ENCODE data around the gene CACNA1C. TPM values are rescaled to one million over a fixed set of nuclear protein-coding genes. Genes with fewer than 3 reads are reported as not detected.
"Not testable (repeated sequence)": the region's sequence is repeated elsewhere in the genome, so short reads cannot be mapped to it uniquely, and the experiment has no call there.

The CACNA1C gene
- total and polyA plus RNA-seq, 2 donors (not counting 1 experiment from before 2014, with no cell fraction given): 0.01 to 0.02 TPM

DNA sequence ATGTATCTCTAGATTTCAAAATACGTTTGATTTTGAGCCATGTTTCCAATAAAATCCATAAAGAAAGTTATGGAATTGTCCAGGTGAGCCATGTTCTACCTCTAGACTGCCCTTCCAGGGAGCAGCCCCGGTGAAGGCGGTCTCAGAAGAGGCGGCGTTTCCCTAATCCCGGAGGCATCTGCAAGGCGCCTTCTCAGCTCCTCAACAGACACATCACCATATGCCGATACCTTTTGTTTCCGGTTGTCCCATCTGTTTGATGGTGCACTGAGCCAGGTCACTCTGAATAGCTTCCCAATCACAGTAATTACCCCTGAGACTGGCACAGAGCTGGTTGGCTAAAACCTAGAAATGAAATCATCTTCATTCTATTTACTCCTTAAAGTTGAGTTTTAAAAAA lies 436.5 kb downstream of the CACNA1C start:
- 98% methylated on average over 8 of the region's 9 CpGs for WGBS (ENCODE audit: insufficient coverage)
- Histone ChIP-seq H2AFZ (ENCODE audit: insufficient read depth, low read depth, low read length, poor library complexity, severe bottlenecking) (no peak overlapping the region), H3K9me3 (ENCODE audit: control extremely low read depth in 1 of 3, control insufficient read depth in 2 of 3, insufficient read depth in 1 of 3, low read length in 2 of 3) (no peaks in the 10 kb centered on the region), H3K4me2 (replicated peaks; ENCODE audit: low read depth, low read length, poor library complexity, severe bottlenecking) (no peak overlapping the region), H3K27me3 (replicated peaks in 1 of 4; ENCODE audit: control extremely low read depth in 1 of 4, control insufficient read depth in 3 of 4, insufficient read depth in 4 of 4, low read length in 3 of 4) (peaks cover 0 to 2% (median 0%) of the 10 kb centered on the region in 4 experiments), H3K4me1 (ENCODE audit: control insufficient read depth in 2 of 2, insufficient read depth in 2 of 2, low read length in 2 of 2) (no peaks in the 10 kb centered on the region), H4K20me1 (ENCODE audit: control insufficient read depth, insufficient read depth, low read length, poor library complexity, severe bottlenecking) (no peaks in the 10 kb centered on the region), H3K4me3 (ENCODE audit: control extremely low read depth in 1 of 5, extremely low read depth in 1 of 5, insufficient read depth in 1 of 5, low read depth in 2 of 5, low read length in 4 of 5) (no peak overlapping the region), H3K36me3 (replicated peaks in 1 of 2; ENCODE audit: control extremely low read depth in 1 of 2, control insufficient read depth in 1 of 2, extremely low read depth in 1 of 2, insufficient read depth in 2 of 2, low read length in 1 of 2) (no peaks in the 10 kb centered on the region), H3K9ac (ENCODE audit: low read length) (no peak overlapping the region), H3K27ac (ENCODE audit: low read length in 2 of 2) (no peak overlapping the region), H3K79me2 (ENCODE audit: control insufficient read depth, insufficient read depth, low read length) (no peaks in the 10 kb centered on the region)
- intact Hi-C loops (cut with micrococcal nuclease): no loop called here
- TF ChIP-seq EZH2 (IDR thresholded peaks at IDR 0.05; ENCODE audit: borderline replicate concordance, insufficient read depth, low read depth, low read length, poor library complexity, severe bottlenecking): no peak
- TF ChIP-seq, protein P1, sequence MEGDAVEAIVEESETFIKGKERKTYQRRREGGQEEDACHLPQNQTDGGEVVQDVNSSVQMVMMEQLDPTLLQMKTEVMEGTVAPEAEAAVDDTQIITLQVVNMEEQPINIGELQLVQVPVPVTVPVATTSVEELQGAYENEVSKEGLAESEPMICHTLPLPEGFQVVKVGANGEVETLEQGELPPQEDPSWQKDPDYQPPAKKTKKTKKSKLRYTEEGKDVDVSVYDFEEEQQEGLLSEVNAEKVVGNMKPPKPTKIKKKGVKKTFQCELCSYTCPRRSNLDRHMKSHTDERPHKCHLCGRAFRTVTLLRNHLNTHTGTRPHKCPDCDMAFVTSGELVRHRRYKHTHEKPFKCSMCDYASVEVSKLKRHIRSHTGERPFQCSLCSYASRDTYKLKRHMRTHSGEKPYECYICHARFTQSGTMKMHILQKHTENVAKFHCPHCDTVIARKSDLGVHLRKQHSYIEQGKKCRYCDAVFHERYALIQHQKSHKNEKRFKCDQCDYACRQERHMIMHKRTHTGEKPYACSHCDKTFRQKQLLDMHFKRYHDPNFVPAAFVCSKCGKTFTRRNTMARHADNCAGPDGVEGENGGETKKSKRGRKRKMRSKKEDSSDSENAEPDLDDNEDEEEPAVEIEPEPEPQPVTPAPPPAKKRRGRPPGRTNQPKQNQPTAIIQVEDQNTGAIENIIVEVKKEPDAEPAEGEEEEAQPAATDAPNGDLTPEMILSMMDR (IDR thresholded peaks at IDR 0.05): no peak
- no peak for ATAC-seq (ENCODE audit: low read depth)
- no peaks in the 10 kb centered on the region for H3K9me3 Mint-ChIP-seq (ENCODE audit: insufficient read depth)
- ChIA-PET POLR2A (no interaction called here), CTCF (no interaction called here)
- DNase-seq: no peak
- H3K27ac Mint-ChIP-seq: no peak overlapping the region
- H3K4me1 Mint-ChIP-seq: no peaks in the 10 kb centered on the region
- peaks cover 3% of the 10 kb centered on the region for H3K27me3 Mint-ChIP-seq
- no peak overlapping the region for H3K4me3 Mint-ChIP-seq

DNA sequence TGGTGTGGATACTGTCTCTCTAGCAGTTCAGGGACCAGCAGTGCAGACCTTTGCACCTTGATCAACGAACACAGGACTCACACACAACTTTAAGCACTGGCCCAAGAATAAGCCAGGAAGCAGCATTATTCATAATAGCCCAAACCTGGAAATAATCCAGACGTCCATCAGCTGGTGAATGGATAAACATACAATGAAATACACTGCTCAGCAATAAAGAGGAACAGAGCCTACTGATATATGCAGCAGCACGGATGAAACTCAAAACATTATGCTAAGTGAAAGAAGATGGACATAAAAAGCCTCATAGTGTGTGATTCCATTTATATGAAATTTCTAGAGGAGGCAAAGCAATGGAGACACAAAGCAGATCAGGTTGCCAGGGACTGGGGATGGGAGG lies 438.0 kb downstream of the CACNA1C start:
- H3K27ac ChIP-seq (ENCODE audit: low read length in 2 of 2): no peak overlapping the region

DNA sequence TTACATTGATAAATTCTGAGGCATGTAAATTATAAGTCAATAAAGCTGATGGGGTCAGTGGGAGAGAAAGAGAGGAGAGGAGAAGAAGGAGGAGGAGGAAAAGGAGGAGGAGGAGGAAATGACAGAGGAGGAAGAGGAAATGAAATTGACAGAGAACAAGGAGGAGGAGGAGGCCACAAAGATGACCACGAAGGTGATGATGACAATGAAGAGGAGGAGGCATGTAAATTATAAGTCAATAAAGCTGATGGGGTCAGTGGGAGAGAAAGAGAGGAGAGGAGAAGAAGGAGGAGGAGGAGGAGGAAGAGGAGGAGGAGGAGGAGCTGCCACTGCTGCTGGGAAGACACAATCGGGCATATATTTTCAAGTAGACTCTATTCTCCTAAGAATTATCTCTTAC lies 438.6 kb downstream of the CACNA1C start:
- H4K20me1 ChIP-seq (ENCODE audit: control insufficient read depth, insufficient read depth, low read length, poor library complexity, severe bottlenecking); H3K4me1 Mint-ChIP-seq; DNase-seq; ATAC-seq (ENCODE audit: low read depth); POLR2A ChIA-PET; H3K4me1 ChIP-seq (ENCODE audit: control insufficient read depth in 2 of 2, insufficient read depth in 2 of 2, low read length in 2 of 2); H3K27me3 ChIP-seq (replicated peaks in 1 of 4; ENCODE audit: control extremely low read depth in 1 of 4, control insufficient read depth in 3 of 4, insufficient read depth in 4 of 4, low read length in 3 of 4); H3K79me2 ChIP-seq (ENCODE audit: control insufficient read depth, insufficient read depth, low read length); H3K9me3 Mint-ChIP-seq (ENCODE audit: insufficient read depth); H3K9me3 ChIP-seq (ENCODE audit: control extremely low read depth in 1 of 3, control insufficient read depth in 2 of 3, insufficient read depth in 1 of 3, low read length in 2 of 3); H3K36me3 ChIP-seq (replicated peaks in 1 of 2; ENCODE audit: control extremely low read depth in 1 of 2, control insufficient read depth in 1 of 2, extremely low read depth in 1 of 2, insufficient read depth in 2 of 2, low read length in 1 of 2); H2AFZ ChIP-seq (ENCODE audit: insufficient read depth, low read depth, low read length, poor library complexity, severe bottlenecking); intact Hi-C loops (cut with micrococcal nuclease); H3K9ac ChIP-seq (ENCODE audit: low read length); H3K27ac ChIP-seq (ENCODE audit: low read length in 2 of 2); H3K4me2 ChIP-seq (replicated peaks; ENCODE audit: low read depth, low read length, poor library complexity, severe bottlenecking); H3K4me3 ChIP-seq (ENCODE audit: control extremely low read depth in 1 of 5, extremely low read depth in 1 of 5, insufficient read depth in 1 of 5, low read depth in 2 of 5, low read length in 4 of 5); H3K4me3 Mint-ChIP-seq; H3K27ac Mint-ChIP-seq; CTCF ChIA-PET: not testable (repeated sequence)
- WGBS (ENCODE audit: insufficient coverage): 0% methylated on average over 1 of the region's 2 CpGs
- H3K27me3 Mint-ChIP-seq: peaks cover 18% of the 10 kb centered on the region

More for the DNA sequence above, 438.0 kb downstream of the CACNA1C start:
- ChIA-PET POLR2A (no interaction called here), CTCF (no interaction called here)
- peaks cover 16% of the 10 kb centered on the region for H3K27me3 Mint-ChIP-seq
- no peak for ATAC-seq (ENCODE audit: low read depth)
- Histone ChIP-seq H2AFZ (ENCODE audit: insufficient read depth, low read depth, low read length, poor library complexity, severe bottlenecking) (no peak overlapping the region), H3K79me2 (ENCODE audit: control insufficient read depth, insufficient read depth, low read length) (no peaks in the 10 kb centered on the region), H3K4me3 (ENCODE audit: control extremely low read depth in 1 of 5, extremely low read depth in 1 of 5, insufficient read depth in 1 of 5, low read depth in 2 of 5, low read length in 4 of 5) (no peak overlapping the region), H3K4me2 (replicated peaks; ENCODE audit: low read depth, low read length, poor library complexity, severe bottlenecking) (no peak overlapping the region), H4K20me1 (ENCODE audit: control insufficient read depth, insufficient read depth, low read length, poor library complexity, severe bottlenecking) (no peaks in the 10 kb centered on the region), H3K36me3 (replicated peaks in 1 of 2; ENCODE audit: control extremely low read depth in 1 of 2, control insufficient read depth in 1 of 2, extremely low read depth in 1 of 2, insufficient read depth in 2 of 2, low read length in 1 of 2) (no peaks in the 10 kb centered on the region), H3K27me3 (replicated peaks in 1 of 4; ENCODE audit: control extremely low read depth in 1 of 4, control insufficient read depth in 3 of 4, insufficient read depth in 4 of 4, low read length in 3 of 4) (peaks cover 0 to 3% (median 0%) of the 10 kb centered on the region in 4 experiments), H3K9ac (ENCODE audit: low read length) (no peak overlapping the region), H3K4me1 (ENCODE audit: control insufficient read depth in 2 of 2, insufficient read depth in 2 of 2, low read length in 2 of 2) (no peaks in the 10 kb centered on the region), H3K9me3 (ENCODE audit: control extremely low read depth in 1 of 3, control insufficient read depth in 2 of 3, insufficient read depth in 1 of 3, low read length in 2 of 3) (no peaks in the 10 kb centered on the region)
- H3K27ac Mint-ChIP-seq: no peak overlapping the region
- 14% methylated on average over 1 of the region's 3 CpGs for WGBS (ENCODE audit: insufficient coverage)
- intact Hi-C loops (cut with micrococcal nuclease): no loop called here
- no peaks in the 10 kb centered on the region for H3K9me3 Mint-ChIP-seq (ENCODE audit: insufficient read depth)
- DNase-seq: no peak
- H3K4me3 Mint-ChIP-seq: no peak overlapping the region
- TF ChIP-seq, protein P1 (IDR thresholded peaks at IDR 0.05): no peak
- TF ChIP-seq EZH2 (IDR thresholded peaks at IDR 0.05; ENCODE audit: borderline replicate concordance, insufficient read depth, low read depth, low read length, poor library complexity, severe bottlenecking): no peak
- no peaks in the 10 kb centered on the region for H3K4me1 Mint-ChIP-seq

Measured in B cell (primary cell).